Psoas muscle (tissue), 8 donors: ENCODE measurements around the gene PIGH. TPM values are rescaled to one million over a fixed set of nuclear protein-coding genes. Genes with fewer than 3 reads are reported as not detected.
A peak's percentile ranks its signal among the peaks of the same experiment; 100 is the strongest.

Experiments
- ATAC-seq, 4 donors: fragments of 200-7000 bp; cut with Tn5 transposase; one replicate each; pipeline ENCODE4 v1.9.1; 2020; ENCODE audit warnings: moderate library complexity in 3 of 4, mild to moderate bottlenecking in 2 of 4
- DNase-seq, 2 donors: peaks; one replicate each; pipeline ENCODE4 v3.0.0-alpha.2; 2020
- H3K27ac ChIP-seq: fragments of 200-600 bp; one replicate; pipeline ENCODE4 v1.8.0; 2022
- H3K27me3 ChIP-seq, 3 donors: fragments of 200-600 bp in 1 of 3; one replicate each; pipeline versions ENCODE4 v1.6.1 to v1.8.0; 2013 to 2022; ENCODE audit warnings: low read length in 2 of 3, mild to moderate bottlenecking in 2 of 3, moderate library complexity in 1 of 3; ENCODE audit not compliant: insufficient read depth in 3 of 3
- H3K36me3 ChIP-seq, 2 donors: fragments of 200-600 bp in 1 of 2; one replicate each; pipeline versions ENCODE4 v1.6.1 to v1.8.0; 2013 to 2022; ENCODE audit warnings: low read depth in 1 of 2, mild to moderate bottlenecking in 1 of 2, moderate library complexity in 1 of 2; ENCODE audit not compliant: insufficient read depth in 1 of 2
- H3K4me1 ChIP-seq: fragments of 200-600 bp; one replicate; pipeline ENCODE4 v1.8.0; 2022
- H3K4me3 ChIP-seq: fragments of 200-600 bp; one replicate; pipeline ENCODE4 v1.8.0; 2022; ENCODE audit warnings: mild to moderate bottlenecking
- H3K9me3 ChIP-seq: fragments of 200-600 bp; one replicate; pipeline ENCODE4 v1.8.0; 2022
- WGBS, 3 donors: extraction: QIAGEN DNeasy Blood & Tissue Kit; methylation state at CpG; one replicate each; pipeline versions ENCODE4 v1.1.6 to v1.1.7; 2013; 5-methylcytosine and 5-hydroxymethylcytosine counted together
- intact Hi-C, 2 donors: fragments of 100-400 bp; cut with DNase I; formaldehyde crosslinking; loops; one replicate each; pipeline versions ENCODE4 v1.11.0 to v1.14.2; 2022
- polyA plus RNA-seq, 3 donors: library from polyadenylated mRNA; stranded (reverse); fragments of 200-250 nt; gene quantifications; one replicate each; pipeline ENCODE4 v1.2.3, GENCODE V29; 2013
- total RNA-seq, 4 donors: library from RNA; stranded (reverse); fragmentation: NEBNext Ultra II Directional in 2 of 4; extraction: Animal tissue kit (Norgen Biotek cat#: 25700) in 2 of 4; gene quantifications; one replicate each; pipeline versions ENCODE4 v1.2.1 to v1.2.4, GENCODE V29; 2021 to 2023
- TF ChIP-seq, protein P1 (sequence below): fragments of 200-600 bp; IDR thresholded peaks from one replicate; pipeline ENCODE4 v1.8.0; 2022; ENCODE audit warnings: antibody characterized with exemption
- donor health status: healthy with polysubstance abuse.
- donor health status: DM: no; HTN: no; CAD: no; lungs with moderate emphysema.
- donor health status: Bipolar disorder and iron deficiency.
- donor health status: healthy.
- donor health status: DM: yes; HTN: yes; CAD: no.
- donor health status: DM: no; HTN: no; CAD: no.
- donor health status: DM: no; HTN: no; CAD: no.
- donor health status: DM: yes; HTN: yes; CAD: no.

Gene PIGH
- total and polyA plus RNA-seq, 7 donors: 12.3 to 50.6 (median 25.2) TPM

DNA sequence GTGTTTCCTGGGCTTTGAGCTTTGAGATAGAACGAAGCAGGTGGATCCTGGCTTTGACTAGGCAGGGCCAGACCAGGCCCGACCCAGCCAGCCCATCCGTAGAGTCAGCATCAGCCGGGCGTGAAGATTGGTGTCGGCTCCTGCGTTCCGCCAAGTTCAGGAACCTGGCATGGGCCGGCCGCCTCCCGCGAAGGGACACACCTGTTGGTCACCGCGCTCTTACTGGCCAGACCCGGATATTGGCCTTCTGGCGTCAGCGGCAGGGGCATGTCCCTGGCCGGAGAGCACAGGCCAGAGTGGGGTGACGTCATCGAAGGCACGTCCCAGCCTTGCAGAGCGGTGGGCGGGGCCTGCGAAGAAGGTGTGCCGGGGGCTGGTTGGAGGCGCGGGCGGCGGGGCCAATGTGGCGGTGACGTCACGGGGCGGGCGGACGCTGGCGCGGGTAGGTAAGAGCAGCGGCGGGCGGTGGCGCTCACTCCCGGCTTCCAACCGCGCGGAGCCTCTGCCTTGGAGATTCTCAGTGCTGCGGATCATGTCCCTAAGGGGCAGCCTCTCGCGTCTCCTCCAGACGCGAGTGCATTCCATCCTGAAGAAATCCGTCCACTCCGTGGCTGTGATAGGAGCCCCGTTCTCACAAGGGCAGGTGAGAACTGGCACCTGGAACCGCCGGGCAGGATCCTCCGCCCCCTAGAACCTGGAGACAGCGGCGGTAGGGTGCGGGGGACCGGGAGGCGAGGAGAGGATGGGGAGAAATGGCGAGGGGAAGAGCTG is 19.6 kb upstream of the PIGH start, which contains the start of gene ARG2:
ARG2 (plus strand) TSS at position 475 of the 771 bp plus-strand sequence; CDS start at position 533, 58 bp downstream.
- DNase-seq: peak; percentile 95 to 97
- peak; percentile 95 to 97 (median 96) for ATAC-seq
- Histone ChIP-seq H3K27me3 (no peaks in the 10 kb centered on the region), H3K27ac (peak within 1 kb of the TSS; percentile 74), H3K36me3 (no peaks in the 10 kb centered on the region), H3K4me3 (peak within 1 kb of the TSS; percentile 76), H3K9me3 (no peaks in the 10 kb centered on the region), H3K4me1 (peaks cover 19% of the 10 kb centered on the region)
- intact Hi-C loops: loop anchor here (2.0 to 5.0 kb wide), 3 partner anchors 47 to 83 kb away; partner anchors contain the start of gene RDH12 (in 2 of the 2)
- WGBS, 3 donors: 0 to 1% (median 0%) methylated on average over 61 to 62 of the region's 62 CpGs
- TF ChIP-seq, protein P1, sequence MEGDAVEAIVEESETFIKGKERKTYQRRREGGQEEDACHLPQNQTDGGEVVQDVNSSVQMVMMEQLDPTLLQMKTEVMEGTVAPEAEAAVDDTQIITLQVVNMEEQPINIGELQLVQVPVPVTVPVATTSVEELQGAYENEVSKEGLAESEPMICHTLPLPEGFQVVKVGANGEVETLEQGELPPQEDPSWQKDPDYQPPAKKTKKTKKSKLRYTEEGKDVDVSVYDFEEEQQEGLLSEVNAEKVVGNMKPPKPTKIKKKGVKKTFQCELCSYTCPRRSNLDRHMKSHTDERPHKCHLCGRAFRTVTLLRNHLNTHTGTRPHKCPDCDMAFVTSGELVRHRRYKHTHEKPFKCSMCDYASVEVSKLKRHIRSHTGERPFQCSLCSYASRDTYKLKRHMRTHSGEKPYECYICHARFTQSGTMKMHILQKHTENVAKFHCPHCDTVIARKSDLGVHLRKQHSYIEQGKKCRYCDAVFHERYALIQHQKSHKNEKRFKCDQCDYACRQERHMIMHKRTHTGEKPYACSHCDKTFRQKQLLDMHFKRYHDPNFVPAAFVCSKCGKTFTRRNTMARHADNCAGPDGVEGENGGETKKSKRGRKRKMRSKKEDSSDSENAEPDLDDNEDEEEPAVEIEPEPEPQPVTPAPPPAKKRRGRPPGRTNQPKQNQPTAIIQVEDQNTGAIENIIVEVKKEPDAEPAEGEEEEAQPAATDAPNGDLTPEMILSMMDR: no peak

DNA sequence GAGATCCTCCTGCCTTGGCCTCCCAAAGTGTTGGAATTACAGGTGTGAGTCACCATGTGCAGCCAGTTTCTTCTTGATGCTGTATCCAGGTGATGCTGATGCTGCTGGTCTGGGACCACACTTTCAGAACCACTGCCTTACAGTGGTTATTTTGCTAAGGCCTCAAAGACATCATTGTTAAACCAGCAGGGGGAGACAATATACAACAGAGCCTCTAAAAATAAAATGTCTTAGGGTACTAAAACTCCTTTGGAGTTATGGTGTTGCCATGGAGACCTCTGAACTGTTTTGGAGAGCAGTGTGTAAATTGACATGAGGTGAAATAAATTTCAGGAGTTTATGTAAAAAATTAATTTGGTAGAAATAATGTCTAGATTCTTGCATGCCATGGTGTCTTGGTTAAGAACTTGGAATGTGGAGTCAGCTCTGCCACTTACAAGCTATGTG is 18.6 kb upstream of the PIGH start:
- TF ChIP-seq, protein P1: peak; percentile 73
- no peaks in the 10 kb centered on the region for H3K36me3 ChIP-seq
- no peak overlapping the region for H3K4me3 ChIP-seq
- H3K27ac ChIP-seq: peak overlapping the region; percentile 74
- peaks cover 17% of the 10 kb centered on the region for H3K4me1 ChIP-seq
- ATAC-seq (peak; percentile 38 to 79 (median 52)), DNase-seq (no peak)
- intact Hi-C loops: loop anchor here (2.0 to 5.0 kb wide), 3 partner anchors 48 to 84 kb away; partner anchors contain the start of gene RDH12 (in 2 of the 2)
- no peaks in the 10 kb centered on the region for H3K27me3 ChIP-seq
- no peaks in the 10 kb centered on the region for H3K9me3 ChIP-seq

DNA sequence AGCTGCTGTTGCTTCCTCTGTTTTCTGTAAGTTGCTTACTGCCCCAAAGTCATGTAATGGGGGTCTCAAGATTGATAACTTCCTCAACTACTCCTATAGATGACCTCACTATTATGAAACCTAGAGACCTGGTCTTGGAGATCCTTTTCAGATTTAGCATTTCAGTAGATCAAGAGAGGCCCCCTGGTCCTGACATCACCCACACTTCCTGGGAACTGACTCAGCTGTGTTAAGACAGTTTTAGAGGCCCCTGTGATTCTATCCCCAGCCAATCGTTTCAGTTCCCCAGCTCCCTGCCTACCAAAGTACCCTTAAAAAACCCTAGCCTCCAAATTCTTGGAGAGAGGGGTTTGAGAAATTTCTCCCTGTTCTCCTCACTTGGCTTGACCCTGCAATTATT is 10.4 kb upstream of the PIGH start:
- Histone ChIP-seq H3K27ac (no peak overlapping the region), H3K4me3 (no peak overlapping the region), H3K9me3 (no peaks in the 10 kb centered on the region), H3K36me3 (no peaks in the 10 kb centered on the region), H3K4me1 (no peaks in the 10 kb centered on the region), H3K27me3 (peaks cover 0 to 3% (median 0%) of the 10 kb centered on the region in 3 donors)
- TF ChIP-seq, protein P1: no peak
- WGBS, 3 donors: 63 to 71% (median 68%) methylated on average over 1 of the region's 1 CpG
- DNase-seq (no peak), ATAC-seq (no peak)
- intact Hi-C loops: no loop called here

DNA sequence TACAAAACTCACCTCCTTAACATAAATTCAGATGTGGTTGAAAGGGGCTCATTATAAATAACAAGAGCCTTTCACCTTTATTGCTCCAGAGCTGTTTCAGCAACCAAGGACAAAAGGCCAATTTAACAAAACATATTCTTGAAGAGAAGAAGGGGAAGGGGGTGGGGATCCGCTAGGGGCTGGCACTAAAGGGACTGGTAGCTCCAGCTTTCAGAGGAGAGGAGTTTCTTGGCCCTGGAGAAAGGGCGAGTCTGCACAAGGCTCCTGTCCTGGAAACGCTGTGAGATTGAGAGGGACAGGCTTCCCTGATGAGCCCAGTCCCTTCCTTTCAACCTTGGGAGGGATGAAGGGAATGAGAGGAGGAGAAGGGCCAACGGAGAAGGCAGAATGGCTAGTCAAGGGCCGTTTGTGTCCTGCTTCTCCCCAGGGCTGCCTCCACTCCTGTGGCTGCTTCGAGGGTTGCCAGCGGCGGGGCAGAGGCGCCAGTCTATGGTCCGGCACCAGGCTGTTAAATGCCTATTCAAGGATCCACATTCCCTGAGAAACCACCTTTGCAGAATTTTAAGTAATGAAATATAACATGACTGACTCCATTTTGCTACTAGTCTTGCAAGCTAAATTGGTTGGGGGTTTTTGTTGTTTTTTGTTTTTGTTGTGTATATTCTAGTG is 9.7 kb upstream of the PIGH start:
- Histone ChIP-seq H3K4me3 (no peak overlapping the region), H3K36me3 (no peaks in the 10 kb centered on the region), H3K27ac (no peak overlapping the region), H3K9me3 (no peaks in the 10 kb centered on the region), H3K4me1 (no peaks in the 10 kb centered on the region), H3K27me3 (peaks cover 0 to 3% (median 0%) of the 10 kb centered on the region in 3 donors)
- DNase-seq (no peak), ATAC-seq (no peak)
- whole genome bisulfite sequencing, 3 donors: 63 to 78% (median 73%) methylated on average over 9 to 10 of the region's 10 CpGs
- intact Hi-C loops: no loop called here
- TF ChIP-seq, protein P1: no peak
